Left hindlimb (tissue), 1 donor: Measurements from ENCODE around the gene DDAH1.

Experiments used
- DNase-seq: peaks from one replicate; pipeline ENCODE4 v3.0.0-alpha.2; 2018

DDAH1 gene

GRCh38 chr1:85323770-85324169, 141.2 kb downstream of the DDAH1 start:
- DNase-seq = no peak

GRCh38 chr1:85322655-85323054, 142.3 kb downstream of the DDAH1 start:
- DNase-seq = no peak

GRCh38 chr1:85321237-85321964, 143.6 kb downstream of the DDAH1 start:
- DNase-seq = no peak

- no peak for DNase-seq
These were observed 144.4 kb downstream of the DDAH1 start for GRCh38 chr1:85320371-85321131.

GRCh38 chr1:85319931-85320330, 145.0 kb downstream of the DDAH1 start:
- no peak for DNase-seq

GRCh38 chr1:85319491-85319890, 145.5 kb downstream of the DDAH1 start:
- no peak for DNase-seq

DNA sequence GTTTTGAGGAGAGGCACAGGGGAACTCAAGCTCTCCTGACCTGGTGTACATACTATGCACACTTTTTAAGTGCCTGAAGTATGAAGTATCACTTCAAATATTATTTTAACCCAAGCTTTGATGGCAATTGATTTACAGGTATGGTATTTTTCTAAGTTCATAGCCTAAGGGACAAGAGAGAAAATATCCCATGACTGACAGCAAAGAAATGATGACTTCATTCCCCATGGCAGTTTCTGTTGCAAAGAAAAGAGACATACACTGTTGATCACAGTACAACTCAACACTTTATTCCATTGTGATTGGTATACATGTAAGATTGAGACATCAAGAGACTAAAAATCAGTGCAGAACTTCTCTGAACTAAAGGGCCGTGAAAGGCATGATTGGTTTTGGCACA, 146.7 kb downstream of the DDAH1 start:
- no peak for DNase-seq

GRCh38 chr1:85317560-85317959, 147.4 kb downstream of the DDAH1 start:
- DNase-seq = no peak

DNA sequence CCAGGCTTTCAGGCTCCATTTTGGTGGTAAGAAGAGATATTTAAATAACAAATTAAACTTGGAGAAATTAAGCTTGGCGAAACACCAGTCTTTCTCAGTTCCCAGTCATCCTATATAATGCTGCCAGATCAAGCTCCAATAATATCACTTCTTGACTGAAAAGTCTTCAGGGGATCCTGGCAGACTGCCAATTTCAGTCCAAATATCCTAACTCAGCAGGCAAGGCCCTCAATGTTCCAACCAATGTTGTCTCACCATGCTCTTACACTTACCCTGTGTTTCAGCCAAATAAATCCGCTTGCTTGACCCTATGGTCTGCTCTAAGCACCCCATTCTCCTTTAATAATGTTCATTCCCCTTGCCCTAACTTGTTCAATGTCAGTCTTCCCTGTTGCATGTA, 148.6 kb downstream of the DDAH1 start:
- no peak for DNase-seq

DNA sequence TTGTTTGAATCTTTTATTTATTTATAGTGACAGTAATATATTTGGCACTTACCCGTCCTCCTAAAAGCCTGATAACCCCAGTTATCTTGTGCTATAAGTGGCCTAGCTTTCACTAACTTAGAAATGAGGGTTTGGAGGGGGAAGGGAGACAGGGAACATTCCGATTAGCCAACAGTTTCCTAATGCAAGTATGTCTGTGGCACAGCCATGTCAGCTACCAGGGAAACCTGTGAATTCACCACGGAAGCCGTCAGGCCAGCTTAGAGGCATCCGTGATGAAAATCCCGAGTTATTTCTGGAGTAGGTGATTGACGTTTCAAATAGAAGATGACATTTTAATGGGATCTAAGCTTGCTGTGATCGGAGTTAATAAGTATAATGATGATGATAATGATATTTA, 149.2 kb downstream of the DDAH1 start:
- DNase-seq = no peak

GRCh38 chr1:85314726-85315125, 150.2 kb downstream of the DDAH1 start:
- no peak for DNase-seq

GRCh38 chr1:85313888-85314696, 150.9 kb downstream of the DDAH1 start:
- no peak for DNase-seq

- no peak for DNase-seq
These were observed 153.1 kb downstream of the DDAH1 start for GRCh38 chr1:85311818-85312217.

DNA sequence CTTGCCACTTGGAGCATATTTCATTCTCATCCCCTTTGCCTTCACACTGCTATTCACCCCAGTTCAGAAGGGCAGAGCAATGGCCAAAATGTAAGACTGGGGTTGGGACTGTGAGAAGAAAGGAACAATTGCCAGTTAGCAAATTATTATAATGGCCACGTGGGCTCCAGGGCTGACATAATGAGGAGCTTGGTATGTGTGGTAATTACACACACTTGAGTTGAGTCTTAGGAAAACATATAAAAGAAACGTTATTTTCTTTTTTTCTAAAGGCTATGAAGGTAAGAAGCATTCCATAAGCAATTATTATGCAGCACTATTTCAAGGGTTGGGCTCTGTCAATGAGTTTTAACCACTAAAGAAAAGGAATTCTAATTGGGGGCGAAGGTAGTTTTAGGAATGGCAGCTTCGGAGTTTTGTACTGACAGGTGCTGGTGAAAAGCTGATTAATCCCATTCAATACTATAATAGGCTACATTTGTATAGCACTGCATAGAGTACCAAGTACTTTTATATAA, 156.1 kb downstream of the DDAH1 start:
- no peak for DNase-seq

DNA sequence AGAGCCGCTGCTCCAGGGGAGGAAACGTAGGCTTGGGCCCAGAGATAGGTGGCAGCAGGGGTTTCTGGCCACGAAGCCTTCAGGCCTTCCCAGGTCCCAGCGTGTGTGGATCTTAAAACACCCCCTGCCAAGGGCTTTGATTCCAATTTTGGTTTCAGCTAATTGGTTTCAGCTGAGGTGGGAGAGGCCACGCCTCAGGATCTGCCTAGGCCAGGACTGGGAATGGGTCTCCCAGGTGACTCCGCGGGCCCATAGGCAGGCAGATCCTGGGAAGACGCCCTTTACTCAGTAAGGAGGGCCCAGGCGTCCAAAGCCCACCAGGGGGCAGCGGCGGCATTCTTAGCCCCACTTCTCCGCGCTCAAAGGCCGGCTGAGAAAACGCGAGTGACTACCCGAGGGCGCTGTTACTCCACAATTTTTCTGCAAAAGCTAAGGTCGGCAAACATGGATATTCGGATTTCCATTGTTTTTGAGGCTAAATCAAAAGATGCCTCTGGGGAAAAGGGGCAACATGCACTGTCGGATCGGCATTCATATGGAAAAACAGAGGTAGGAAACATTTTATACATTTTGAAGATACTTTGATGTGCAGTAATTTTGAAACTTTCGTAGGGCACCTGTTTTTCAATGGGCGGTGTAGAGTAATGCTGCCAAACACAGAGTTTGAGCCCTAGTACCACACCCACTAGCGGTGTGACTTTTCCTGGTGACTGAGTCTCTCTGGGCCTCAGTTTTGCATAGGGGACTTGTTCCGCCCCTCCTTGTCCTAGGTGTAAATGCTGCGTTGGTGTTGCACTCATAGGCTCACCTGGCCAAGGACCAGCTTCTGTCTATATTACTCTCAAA, 156.7 kb downstream of the DDAH1 start:
- peak; percentile 91 for DNase-seq

DNA sequence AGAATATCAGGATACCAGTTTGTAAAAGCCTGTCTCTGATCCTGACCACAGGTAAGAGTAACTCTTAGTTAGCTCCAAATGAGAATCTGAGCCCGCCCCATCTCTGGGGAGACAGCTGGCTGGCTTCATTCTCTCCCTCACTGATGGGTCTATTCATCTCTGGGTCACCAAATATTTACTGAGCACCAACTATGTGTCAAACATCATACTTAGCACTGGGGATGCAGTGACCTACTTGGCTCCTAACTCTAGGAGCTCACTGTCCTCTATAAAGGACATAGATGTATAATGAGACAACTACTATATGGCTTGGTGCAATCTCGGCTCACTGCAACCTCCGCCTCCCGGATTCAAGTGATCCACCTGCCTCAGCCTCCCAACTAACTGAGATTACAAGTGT, 158.7 kb downstream of the DDAH1 start:
- no peak for DNase-seq

GRCh38 chr1:85303440-85304162, 161.4 kb downstream of the DDAH1 start:
- DNase-seq = no peak

- DNase-seq = no peak
These were observed 164.8 kb downstream of the DDAH1 start for GRCh38 chr1:85300140-85300539.

DNA sequence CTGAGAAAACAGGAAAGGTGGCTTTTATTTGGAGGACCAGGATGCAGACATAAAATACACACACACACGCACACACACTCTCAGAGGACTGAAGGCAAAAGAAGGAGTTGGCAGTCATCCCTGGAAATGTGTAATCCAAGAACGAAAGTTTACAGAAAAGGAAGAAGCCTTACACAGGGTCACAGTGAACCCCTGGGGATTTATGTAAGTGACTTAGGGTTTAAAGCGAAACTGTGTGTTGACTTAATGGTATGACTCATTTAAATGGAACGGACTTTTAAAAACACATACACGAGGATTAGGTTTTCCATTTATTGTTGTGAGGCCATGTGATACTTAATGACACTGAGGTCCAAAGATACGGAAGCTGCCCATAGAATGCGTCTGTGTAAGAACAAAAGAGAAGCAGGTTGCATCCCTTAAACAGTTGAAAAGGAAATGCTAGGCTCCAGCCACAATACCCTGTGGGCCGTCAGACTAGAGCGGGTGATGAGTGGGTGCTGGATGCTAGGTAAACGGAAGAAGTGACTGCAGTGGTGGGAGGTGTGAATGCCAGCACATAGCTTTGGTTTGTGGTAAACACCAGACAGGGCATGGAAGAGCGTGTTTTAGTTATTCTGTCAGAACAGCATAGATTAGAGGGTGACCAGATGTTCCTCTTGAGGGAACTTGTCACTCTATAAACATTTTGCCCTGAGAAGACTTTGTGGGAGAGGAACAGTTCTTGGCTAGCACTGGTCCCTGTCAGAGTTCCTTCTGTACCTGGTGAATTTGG, 166.9 kb downstream of the DDAH1 start:
- peak; percentile 69 for DNase-seq

DNA sequence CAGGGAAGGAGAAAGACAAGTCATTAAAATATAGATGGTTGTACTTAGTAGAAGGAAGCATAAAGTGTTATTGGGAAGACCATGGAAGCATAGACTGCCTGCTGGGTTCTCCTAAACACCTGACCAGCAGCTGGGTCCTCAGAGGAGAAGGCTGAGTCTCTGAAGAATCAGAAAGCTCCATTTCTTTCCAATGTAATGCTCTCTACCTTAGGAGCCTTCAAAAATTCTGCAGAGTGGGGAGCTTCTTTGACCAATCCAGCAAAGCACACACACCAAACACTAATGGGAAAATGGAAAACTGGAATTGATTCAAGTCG, 167.5 kb downstream of the DDAH1 start:
- no peak for DNase-seq

DNA sequence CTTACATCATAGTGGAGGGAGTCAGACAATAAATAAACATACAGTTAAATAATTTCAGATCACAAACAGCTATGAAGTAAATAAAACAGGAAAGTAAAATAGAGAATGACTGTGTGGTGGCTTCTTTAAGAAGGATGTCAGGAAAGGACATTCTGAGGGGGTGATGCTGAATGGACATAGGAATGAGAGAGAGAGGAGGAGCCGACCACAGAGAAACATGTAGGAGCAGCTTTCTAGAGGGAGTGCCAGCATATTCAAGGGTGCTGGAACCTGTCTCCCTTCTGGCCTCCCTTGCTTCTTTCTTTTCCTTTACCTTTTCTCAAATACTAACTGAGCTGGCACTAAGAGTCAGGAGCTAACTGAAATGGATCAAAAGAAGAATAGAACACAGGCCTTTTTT, 168.0 kb downstream of the DDAH1 start:
- no peak for DNase-seq
